GM18520 (cell line): Measurements from ENCODE around the gene MAD2L1BP.

Experiments used
- ATAC-seq: cut with Tn5 transposase; IDR thresholded peaks from one replicate; pipeline ENCODE4 v1.9.1; 2021; ENCODE audit not compliant: unreplicated experiment

MAD2L1BP gene

DNA sequence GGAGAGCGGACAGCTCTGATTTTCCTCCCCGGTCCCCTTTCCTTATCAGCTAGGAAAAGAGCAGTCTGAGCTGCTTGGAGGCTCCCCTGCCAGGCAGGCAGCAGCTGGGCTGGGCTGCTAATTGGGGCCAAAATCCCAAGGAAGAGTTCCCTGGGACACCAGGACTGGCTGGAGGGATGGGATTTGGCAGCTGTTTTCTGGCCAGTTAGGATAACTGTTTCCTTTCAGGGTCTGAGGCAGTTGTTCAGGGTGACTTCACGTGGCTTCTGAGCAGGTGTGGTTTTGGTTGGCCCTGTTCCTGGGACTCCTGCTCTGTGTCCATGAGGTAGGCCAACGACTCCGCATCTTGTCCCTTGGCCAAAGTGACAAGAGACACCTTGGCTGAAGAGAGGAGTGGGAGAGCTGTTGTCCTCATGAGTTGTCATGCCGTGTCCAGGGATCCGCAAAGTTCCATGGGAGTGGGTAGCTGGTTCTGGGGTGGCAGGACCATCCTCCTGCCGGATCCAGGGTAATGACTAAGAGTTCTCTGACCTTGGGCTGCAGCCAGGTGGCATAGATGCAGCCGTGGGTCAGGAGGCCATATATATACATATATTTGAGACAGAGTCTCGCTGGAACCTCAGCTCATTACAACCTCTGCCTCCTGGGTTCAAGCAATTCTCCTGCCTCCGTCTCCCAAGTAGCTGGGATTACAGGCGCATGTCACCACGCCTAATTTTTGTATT, 30.7 kb downstream of the MAD2L1BP start:
- no peak for ATAC-seq

DNA sequence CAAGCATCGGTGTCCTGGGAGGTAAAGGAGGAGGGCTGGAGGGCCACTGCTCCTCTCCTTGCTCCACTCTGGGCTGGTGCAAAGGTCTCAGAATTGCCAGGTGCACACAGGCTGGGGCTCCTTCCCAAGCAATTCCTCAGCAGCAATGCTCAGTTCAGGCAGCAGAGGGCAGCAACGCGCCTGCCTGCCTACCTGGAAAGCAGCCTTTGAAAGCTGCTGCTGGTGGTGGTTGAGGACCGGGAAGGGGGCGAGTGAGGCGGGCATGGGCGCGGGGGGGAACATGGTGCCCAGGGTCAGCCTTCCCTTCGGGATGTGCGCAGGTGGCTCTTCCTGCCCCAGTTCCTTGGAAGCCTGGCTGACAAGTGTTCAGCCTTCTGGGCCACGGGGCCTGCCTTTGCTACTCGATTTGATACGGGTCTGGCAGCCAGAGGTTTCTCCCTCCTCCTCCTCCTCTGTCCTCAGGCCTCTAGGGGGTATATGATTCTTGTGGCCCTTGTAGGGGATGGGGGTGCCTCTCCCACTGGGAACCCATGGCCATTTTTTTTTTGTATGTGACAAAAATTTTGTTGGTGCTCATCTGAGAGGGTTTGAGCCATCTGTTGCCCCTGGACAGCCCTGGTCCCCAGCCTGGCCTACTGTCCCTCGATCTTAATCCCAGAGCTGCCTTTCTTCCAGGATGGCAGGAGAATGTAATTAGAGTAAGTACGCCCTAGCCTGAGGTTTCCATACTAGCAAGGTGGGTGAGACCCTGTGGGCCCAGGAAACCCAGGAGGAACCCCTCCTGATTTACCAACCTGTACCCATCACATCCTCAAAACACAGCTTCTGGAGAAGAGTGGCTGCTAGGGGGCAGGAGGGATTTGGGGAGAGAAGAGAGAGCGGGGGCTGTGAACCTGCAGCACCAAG, 31.9 kb downstream of the MAD2L1BP start:
- ATAC-seq: no peak

DNA sequence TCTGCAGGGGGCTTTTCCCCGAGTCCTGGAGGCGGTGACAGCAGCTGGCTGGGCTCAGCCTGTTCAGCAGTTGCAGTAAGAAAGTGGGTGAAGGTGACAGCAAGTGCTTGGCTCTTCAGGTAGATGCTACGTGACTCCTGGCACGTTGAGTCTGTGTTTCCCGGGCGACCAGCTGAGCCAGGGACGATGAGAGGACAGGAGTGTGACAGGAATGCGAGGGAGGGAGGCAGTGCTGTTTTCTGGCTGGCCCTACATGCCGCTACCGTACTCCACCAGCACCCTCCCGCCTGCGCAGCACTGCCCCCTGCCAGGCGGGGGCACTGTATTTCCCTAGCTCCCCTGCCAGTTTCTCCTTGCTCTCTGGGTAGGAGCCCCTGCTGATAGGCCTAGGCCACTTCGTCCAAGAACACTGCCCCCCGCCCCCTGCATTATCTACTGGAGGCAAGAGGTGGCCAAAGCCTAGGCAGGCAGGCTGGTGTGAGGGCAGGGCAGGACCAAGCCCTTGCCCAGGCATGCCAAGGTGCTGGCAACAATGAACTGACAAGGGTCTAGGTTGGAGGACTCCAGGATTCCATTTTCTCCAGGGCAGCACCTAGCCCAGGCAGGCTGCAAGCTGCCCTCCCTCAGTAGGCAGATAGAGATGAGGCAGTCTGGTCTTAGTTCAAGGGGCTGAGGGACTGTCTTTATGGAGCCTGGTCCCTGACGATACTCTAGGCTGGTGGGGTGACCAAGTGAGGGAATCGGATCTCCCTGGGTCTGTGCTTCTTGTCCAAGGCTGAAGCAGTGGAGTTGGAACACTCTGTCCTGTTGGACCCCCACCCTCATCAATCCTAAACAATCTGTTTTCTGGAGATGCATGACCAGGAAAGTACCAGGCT, 32.8 kb downstream of the MAD2L1BP start:
- ATAC-seq: no peak

DNA sequence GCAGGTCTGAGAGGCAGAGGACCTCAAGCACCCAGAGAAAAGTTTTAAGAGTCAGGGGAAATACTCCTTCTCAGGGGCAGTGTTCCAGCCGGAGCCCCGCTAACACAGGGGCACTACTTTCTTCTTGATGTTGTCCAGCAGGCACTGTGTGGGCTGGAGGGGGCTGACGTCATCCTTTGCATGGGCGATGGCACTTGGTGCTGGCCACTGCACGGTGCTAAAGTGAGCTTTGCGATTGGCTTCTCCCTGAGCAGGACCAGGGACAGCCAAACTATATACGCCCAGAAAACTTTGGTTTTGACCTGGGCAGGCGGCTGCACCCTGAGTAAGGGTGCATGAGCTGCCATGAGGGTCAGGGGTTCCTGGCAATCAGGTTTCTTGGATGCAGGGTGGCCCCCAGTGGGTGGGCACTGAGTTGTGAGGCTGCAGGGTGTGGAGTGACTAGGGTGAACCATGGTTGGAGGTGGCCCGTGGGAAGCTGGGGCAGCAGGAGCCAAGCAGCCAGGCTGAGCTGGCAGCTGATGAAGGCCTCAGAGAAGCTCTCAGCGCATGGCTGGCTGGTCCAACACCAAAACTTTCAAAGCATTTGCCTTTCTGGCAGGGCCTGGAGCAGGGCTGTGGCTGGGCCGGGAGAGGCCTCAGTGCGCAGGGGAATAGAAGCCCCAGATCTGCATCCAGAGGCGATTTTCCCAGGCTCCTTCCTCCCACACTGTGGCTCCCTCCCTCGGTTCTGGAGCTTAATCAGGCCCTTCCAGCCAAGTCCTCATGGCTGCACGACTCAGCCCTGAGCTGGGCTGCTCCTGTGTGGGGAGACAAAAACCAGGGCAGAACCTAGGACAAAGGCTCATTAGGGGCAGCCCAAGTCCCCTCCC, 33.6 kb downstream of the MAD2L1BP start:
- ATAC-seq: no peak

DNA sequence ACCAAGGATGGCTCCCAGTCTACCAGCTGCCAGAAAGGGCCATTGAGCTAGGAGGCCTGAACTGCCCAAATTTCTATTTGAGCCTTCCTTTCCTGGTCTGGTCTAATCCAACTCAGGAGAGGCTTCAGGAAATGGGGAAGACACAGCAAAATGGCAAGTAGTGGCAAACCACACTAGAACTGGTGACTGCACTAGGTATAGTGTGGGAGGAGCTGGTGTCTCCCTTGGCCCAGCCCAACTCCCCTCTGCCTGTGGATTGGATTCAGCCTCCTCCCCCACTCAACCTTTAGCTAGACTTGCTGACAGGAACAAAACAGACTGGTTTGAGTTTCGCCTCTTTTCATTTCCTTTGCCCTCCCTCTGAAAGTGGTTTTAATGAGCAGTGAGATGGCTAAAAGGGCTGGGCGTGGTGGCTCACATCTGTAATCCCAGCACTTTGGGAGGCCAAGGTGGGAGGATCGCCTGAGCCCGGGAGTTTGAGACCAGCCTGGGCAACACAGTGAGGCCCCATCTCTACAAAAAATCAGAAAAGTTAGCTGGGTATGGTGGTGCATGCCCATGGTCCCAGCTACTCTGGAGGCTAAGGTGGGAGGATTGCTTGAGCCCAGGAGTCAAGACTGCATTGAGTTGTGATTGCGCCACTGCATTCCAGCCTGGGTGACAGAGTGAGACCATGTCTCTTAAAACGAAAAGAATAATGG, 34.4 kb downstream of the MAD2L1BP start:
- ATAC-seq: no peak

DNA sequence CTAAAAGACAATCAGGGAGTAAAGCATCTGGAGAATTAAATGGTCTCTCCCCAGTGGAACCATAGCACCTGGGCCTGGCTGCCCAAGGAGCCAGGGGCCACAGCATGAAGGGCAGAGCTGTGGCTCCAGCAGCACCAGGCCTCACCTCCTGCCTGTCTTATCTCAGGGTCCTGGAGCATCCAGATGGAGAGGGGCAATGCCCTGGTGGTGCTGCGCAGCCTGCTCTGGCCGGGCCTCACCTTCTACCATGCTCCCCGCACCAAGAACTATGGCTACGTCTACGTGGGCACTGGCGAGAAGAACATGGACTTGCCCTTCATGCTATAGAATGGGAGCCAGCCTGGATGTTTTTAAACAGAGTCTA, 35.0 kb downstream of the MAD2L1BP start:
- ATAC-seq: no peak

DNA sequence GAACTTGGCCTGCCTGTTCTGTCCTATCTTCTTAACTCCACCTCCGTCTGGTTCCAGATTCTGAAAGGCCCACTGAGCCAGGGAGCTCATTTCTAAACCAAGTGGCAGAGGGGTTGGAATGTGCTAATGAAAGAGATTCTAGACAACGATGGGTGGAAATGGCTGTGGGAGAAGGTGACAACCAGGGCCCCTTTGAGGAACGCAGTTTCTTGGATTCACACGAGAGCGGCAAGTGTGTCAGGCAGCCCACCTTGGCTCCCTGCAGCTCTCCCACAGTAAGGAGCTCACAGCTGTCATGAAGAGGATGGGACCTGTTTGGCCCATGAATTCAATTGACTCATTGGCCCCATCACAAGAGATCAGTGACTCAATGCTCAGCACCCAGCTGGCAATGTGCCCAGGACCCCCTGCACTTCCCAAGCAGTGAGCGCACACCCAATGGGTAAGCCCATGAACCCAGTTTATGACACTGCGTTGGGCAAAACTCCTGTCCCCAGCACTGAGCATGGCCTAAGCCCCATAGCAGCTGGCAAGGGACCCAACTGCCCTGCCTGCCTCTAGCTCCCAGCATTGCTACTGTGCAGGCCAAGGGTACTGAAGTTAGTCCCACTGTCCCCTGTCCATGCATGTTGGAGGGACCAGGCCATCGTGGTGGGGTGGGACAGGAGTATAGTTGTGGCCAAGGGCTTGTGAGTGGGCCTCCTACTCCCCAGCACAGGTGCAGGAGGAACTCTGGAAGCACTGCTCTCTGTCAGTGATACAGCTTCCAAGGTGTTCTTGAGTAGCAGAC, 35.6 kb downstream of the MAD2L1BP start:
- ATAC-seq: no peak

DNA sequence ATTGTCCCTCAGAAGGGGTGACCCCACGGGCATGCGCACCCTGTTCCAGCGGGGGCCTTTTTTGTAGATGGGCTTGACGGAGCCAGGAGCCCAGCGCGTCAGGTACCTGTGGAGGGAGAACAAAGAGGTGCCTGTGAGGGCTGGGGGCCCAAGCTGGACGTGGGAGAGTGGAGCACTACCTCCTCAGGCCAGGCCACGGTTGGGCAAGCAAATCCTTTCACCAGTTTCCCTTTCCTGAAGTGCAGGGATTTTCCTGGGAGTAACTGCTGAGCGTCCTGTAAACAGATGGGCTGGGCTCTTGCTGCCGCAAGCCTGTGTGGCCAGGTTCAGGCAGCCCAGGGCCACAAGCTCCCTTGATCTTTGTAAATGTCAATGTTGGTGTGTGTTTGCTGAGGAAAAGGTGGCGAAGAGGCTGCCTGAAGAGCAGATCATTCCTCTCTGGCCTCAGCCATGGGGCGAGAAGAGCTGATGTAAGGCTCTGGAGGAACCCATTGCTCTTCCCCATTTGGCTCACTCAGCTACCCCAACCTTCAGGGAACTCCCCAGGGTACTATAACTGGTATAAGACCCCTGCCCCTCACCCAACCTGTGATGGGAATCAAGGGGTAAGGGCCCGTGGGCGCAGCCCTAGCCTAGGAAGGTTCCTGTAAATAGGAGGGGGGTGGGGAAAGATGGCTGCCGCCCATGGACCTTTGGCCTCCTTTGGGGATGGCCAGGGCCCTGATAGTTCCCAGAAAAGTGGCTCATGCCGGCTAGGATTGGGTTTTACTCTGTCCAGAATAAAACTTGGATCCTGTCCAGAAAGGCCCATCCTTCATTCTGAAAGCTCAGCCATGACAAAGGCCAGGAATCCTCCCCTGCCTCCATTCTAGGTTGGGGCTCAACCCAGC, 36.4 kb downstream of the MAD2L1BP start:
- no peak for ATAC-seq

DNA sequence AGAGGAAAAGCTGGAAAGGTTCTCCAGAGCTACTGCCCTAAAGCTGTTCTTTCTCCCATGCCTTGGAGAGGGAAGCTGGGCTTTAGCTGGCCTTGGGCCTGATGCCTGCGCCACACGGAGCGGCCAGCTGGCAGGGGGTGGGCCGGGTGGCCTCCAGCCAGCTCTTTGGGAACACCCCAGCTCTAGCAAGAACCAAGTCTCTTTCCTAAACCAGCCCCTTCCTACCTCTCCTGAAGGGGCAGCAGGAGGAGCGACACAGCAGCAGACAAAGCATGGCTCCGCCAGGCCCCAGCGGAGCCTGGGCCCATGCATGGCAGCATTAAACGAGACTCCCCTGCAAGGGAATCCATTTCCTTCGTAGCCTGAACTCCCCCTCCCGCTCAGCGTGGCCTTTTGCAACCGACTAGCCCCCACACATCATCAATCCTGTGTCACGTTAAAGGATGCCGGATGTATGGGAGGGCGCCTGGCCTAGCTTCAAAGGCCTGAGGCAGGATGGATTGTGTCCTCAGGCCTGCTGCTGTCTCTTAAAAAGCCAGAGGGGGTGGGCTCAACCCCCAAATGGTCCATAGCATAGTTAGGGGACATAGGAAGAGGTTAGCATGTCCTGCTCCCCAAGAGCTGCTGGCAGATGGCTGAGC, 37.9 kb downstream of the MAD2L1BP start:
- ATAC-seq: no peak

DNA sequence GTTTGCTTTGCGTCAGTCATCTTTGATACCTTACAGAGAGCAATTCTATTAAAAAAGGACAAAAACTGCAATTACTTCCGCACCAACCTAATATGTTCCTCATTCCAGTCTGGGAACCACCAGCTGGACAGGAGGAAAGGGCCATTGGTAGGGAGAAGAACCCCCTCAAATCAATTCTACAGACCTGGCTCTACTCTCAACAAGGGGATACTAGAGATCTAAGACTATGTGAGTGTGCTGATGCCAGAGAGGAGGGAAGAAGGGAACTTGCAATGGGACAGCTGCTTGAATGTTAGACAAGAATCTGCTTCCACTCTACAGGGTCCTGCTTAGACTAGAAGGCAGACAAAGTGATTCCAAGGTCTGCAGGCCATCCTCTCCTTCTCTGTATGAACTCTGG, 38.7 kb downstream of the MAD2L1BP start:
- ATAC-seq: no peak

DNA sequence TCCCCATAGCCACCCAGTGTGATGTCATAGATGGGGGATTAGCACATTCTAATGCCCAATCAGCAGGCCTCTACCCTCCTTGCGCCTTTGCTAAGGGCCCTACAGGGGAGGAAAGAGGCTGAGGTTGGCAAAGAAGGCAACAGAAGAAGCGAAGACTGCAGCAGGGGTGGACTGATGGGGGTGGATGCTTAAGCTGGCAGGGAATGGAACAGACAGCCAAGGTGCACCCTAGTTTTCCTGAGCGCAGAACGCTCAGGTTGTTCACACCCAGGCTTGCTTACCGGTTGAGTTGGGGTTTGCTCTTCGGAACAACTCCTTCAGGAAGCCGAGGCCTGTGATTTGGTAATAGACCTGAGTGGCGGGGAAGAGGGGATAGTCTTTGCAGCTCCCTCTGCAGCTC, 39.3 kb downstream of the MAD2L1BP start:
- ATAC-seq: no peak

DNA sequence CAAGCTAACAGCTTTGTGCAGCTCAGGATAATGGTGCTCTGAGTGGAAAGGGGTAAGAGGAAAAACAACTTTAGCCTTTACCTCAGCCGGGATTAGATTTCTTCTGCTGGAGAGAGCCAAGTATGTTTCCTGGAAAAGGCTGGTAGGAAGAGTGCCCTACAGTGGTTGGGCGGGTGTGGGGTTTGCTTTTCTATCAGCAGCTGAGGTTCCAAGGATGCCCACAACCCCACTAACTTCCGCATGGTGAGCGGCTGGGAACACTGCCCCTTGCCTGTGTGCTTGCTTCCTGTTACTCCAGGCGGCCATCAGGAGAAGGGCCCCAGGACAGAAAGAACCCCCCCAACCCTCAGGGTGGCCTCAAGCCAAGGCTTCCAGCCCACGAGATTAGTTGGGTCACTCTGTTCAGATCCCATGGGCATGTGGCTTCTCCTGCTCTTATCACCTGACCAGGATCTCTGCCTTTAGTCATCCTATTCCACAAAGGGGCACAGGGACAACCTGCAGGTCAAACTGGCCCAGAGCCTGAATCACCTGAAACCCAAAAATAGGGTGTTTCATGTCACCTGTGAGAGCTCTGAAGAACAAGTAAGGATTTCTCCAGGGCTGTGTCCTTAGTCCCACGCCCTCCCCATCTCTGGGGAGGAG, 41.4 kb downstream of the MAD2L1BP start:
- ATAC-seq: no peak

DNA sequence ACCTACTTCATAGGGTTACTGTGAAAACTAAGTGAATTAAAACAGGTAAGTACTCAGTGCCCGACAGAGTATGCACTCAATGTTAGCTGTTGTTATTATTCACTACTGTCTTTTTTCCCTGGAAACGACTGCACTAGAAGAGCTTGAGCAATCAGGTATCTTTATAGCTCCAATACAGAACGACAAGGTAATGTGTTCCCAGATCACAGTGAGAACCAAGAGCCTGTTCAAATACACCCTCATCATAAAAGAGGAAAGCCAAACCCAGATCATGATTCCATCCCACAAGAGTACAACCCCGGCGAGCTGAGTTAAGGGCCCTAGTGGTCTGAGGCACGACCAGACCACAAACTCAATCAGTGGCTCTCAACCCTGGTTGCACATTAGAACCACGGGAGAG, 42.1 kb downstream of the MAD2L1BP start:
- no peak for ATAC-seq

DNA sequence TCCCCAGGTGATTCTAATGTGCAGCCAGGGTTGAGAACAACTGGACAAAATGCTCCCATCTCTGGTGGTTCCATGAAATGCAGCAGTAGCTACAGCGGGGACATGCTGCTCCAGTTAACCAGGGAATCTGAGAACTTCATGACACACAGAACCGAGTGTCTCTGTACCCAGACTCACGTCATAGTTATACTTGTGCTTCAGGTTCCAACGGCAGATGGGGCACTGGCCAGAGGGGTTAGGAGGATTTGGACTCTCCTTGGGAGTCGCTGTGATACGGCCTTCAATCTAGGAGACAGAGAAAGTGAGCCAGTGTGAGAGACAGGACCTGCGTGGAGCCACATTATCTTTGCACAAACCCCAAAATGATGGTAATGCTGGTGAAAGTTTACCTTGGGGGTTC, 42.7 kb downstream of the MAD2L1BP start:
- no peak for ATAC-seq

DNA sequence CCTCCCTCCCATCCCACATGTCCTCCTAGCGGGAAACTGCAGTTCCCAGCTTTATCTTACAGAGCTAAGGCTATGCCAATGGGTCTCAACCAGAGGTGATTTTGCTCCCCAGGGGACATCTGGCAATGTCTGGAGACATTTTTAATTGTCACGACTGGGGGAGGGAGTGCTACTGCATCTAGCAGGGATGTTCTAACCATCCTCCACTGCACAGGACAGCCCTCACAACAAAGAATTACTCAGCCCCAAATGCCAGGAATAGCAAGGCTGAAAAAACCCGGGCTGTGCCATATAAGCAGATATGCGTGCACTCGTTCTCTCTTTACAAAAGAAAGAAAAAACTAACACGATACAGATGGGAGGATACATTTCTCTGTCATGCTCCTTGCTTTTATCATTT, 43.4 kb downstream of the MAD2L1BP start:
- no peak for ATAC-seq

DNA sequence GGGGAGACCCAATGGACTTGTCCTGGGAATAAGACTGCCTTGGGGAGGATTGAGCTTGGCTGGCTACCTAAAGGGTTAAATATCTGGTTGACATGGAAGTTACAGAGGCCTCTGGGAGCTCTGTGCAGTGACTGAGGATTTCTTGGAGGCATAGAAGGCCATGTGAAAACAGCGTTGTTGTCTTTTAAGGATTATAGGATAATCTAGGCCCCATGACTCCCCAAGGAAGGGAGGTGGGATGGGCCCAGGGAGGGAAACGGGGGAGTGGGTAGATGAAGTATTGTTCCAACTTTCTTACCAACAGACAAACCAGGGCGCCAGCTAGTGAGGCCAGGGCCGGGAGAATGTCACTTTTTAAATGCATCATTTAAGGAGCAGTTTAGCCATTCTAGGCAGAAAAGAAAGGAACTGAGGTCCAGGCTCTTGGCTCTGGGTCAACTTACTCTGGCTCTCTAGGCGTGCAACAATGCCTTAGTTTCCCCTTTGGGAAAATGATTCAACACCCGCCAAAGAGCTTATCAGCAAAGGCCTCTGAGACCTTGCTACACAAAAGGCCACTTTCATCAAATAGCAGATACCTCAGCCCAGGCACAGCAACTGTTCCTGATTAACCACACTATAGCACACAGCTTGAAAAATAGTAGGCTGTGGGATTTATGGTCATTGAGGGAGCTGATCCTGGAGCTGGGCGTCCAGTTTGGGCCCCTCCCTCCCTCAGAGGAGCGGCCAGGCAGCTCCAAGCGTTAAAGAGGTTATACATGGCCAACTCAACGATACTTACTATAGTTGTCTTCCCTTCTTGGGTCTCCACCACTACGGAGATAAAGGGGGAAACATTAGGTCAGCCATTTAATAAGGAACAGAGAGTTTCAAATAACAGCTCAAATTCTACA, 44.9 kb downstream of the MAD2L1BP start:
- no peak for ATAC-seq
